Pancreas (tissue), 10 donors: ENCODE data around the gene PDE10A. TPM values are rescaled to one million over a fixed set of nuclear protein-coding genes. Genes with fewer than 3 reads are reported as not detected.

ENCODE experiments used
- ATAC-seq, 4 donors: fragments of 200-7000 bp; cut with Tn5 transposase; one replicate each; pipeline versions ENCODE4 v1.8.0 to v1.9.1; 2020; ENCODE audit warnings: mild to moderate bottlenecking in 4 of 4, moderate library complexity in 4 of 4
- DNase-seq, 6 donors: peaks; one replicate each; pipeline ENCODE4 v3.0.0-alpha.2; 2020
- FAIRE-seq: peaks from 2 replicates; lab custom pipeline; 2012; peaks lifted over from hg19 to GRCh38; lab: Jason Lieb, UNC
- H3K27ac ChIP-seq, 4 donors: fragments of 200-600 bp; sonication (generic); 1 replicate in 3 of 4; 2 replicates in 1 of 4; pipeline versions ENCODE4 v1.5.0 to v1.8.0; 2020
- H3K27me3 ChIP-seq, 4 donors: fragments of 200-600 bp; one replicate each; pipeline ENCODE4 v1.8.0; 2021
- H3K36me3 ChIP-seq, 3 donors: fragments of 200-600 bp; sonication (generic) in 1 of 3; one replicate each; pipeline versions ENCODE4 v1.5.0 to v1.8.0; 2020 to 2021
- H3K4me1 ChIP-seq, 3 donors: fragments of 200-600 bp; one replicate each; pipeline ENCODE4 v1.8.0; 2021
- H3K4me3 ChIP-seq, 4 donors: fragments of 200-600 bp; sonication (generic) in 2 of 4; one replicate each; pipeline versions ENCODE4 v1.5.0 to v1.8.0; 2020 to 2021
- H3K9me3 ChIP-seq, 4 donors: fragments of 200-600 bp; one replicate each; pipeline ENCODE4 v1.8.0; 2021
- CTCF ChIP-seq, 4 donors: fragments of 200-600 bp; sonication (generic) in 3 of 4; IDR thresholded peaks; one replicate each; pipeline versions ENCODE4 v1.5.0 to v1.8.0; 2021; ENCODE audit warnings: antibody characterized with exemption in 4 of 4
- WGBS, 2 donors: extraction: QIAGEN DNeasy Blood & Tissue Kit; methylation state at CpG; one replicate each; pipeline ENCODE4 v1.1.7; 2013; 5-methylcytosine and 5-hydroxymethylcytosine counted together
- intact Hi-C, 3 donors: fragments of 100-400 bp; cut with DNase I; formaldehyde crosslinking; loops; one replicate each; pipeline versions ENCODE4 v1.11.1 to v1.14.2; 2022
- polyA plus RNA-seq, 2 donors: library from polyadenylated mRNA; stranded (reverse); fragments of 200-250 nt; gene quantifications; one replicate each; pipeline ENCODE4 v1.2.3, GENCODE V29; 2013
- total RNA-seq, 6 donors: library from RNA; stranded (reverse); fragmentation: NEBNext Ultra II Directional in 4 of 6; extraction: Animal tissue kit (Norgen Biotek cat#: 25700) in 4 of 6; gene quantifications; one replicate each; pipeline versions ENCODE4 v1.2.1 to v1.2.4, GENCODE V29; 2021 to 2023
- donor health status: healthy with polysubstance abuse.
- donor health status: DM: no; HTN: no; CAD: no; lungs with moderate emphysema.
- donor health status: DM: no; HTN: no; CAD: no.
- donor health status: control.
- donor health status: control.
- donor health status: Bipolar disorder and iron deficiency.
- donor health status: DM: yes; HTN: yes; CAD: no.
- donor health status: DM: no; HTN: no; CAD: no.
- donor health status: DM: no; HTN: no; CAD: no.
- donor health status: DM: yes; HTN: yes; CAD: no.

Gene PDE10A
- total and polyA plus RNA-seq, 8 donors, result 0.83 to 5.7 (median 2.7) TPM

GRCh38 chr6:165630544-165630953 is 32.5 kb downstream of the PDE10A start:
- ATAC-seq (no peak), FAIRE-seq (no peak), DNase-seq (no peak)
- no peaks in the 10 kb centered on the region for H3K9me3 ChIP-seq
- intact Hi-C loops, result no loop called here
- no peak overlapping the region for H3K4me3 ChIP-seq
- peaks cover 0 to 6% (median 2%) of the 10 kb centered on the region in 4 donors for H3K27me3 ChIP-seq
- WGBS, 2 donors, result 47 to 49% methylated on average over 6 of the region's 6 CpGs
- H3K36me3 ChIP-seq, result no peaks in the 10 kb centered on the region
- H3K27ac ChIP-seq, result no peak overlapping the region
- no peaks in the 10 kb centered on the region for H3K4me1 ChIP-seq
- no peak for TF ChIP-seq CTCF (IDR thresholded peaks at IDR 0.05)

- TF ChIP-seq CTCF (IDR thresholded peaks at IDR 0.05), result no peak
- intact Hi-C loops, result no loop called here
- no peaks in the 10 kb centered on the region for H3K9me3 ChIP-seq
- H3K4me1 ChIP-seq, result no peaks in the 10 kb centered on the region
- peaks cover 0 to 6% (median 2%) of the 10 kb centered on the region in 4 donors for H3K27me3 ChIP-seq
- no peak for DNase-seq
- no peak for FAIRE-seq
- H3K4me3 ChIP-seq, result no peak overlapping the region
- no peak overlapping the region for H3K27ac ChIP-seq
- no peaks in the 10 kb centered on the region for H3K36me3 ChIP-seq
- ATAC-seq, result no peak
- 77 to 79% methylated on average over 4 of the region's 4 CpGs for WGBS, 2 donors
Measured at GRCh38 chr6:165628955-165629354, 34.1 kb downstream of the PDE10A start.

GRCh38 chr6:165627366-165627765 is 35.7 kb downstream of the PDE10A start:
- H3K4me3 ChIP-seq, result no peak overlapping the region
- WGBS, 2 donors, result 60 to 68% methylated on average over 4 of the region's 4 CpGs
- H3K36me3 ChIP-seq, result no peaks in the 10 kb centered on the region
- H3K27ac ChIP-seq, result no peak overlapping the region
- DNase-seq, result no peak
- no peak for ATAC-seq
- TF ChIP-seq CTCF (IDR thresholded peaks at IDR 0.05), result no peak
- H3K9me3 ChIP-seq, result no peaks in the 10 kb centered on the region
- no peak for FAIRE-seq
- peaks cover 0 to 4% (median 1%) of the 10 kb centered on the region in 4 donors for H3K27me3 ChIP-seq
- no peaks in the 10 kb centered on the region for H3K4me1 ChIP-seq
- intact Hi-C loops, result no loop called here

- no peak for FAIRE-seq
Measured at GRCh38 chr6:165626711-165627110, 36.3 kb downstream of the PDE10A start.

More at GRCh38 chr6:165626711-165627110, 36.3 kb downstream of the PDE10A start:
- DNase-seq, result no peak
- no peak overlapping the region for H3K27ac ChIP-seq
- no peaks in the 10 kb centered on the region for H3K9me3 ChIP-seq
- intact Hi-C loops, result no loop called here
- H3K36me3 ChIP-seq, result no peaks in the 10 kb centered on the region
- H3K4me1 ChIP-seq, result no peaks in the 10 kb centered on the region
- no peak for ATAC-seq
- H3K27me3 ChIP-seq, result peaks cover 0 to 4% (median 1%) of the 10 kb centered on the region in 4 donors
- 55 to 65% methylated on average over 6 of the region's 6 CpGs for whole genome bisulfite sequencing, 2 donors
- H3K4me3 ChIP-seq, result no peak overlapping the region
- TF ChIP-seq CTCF (IDR thresholded peaks at IDR 0.05), result no peak
